22Rv1 (cell line): Measurements from ENCODE around the gene RAP1GAP2.

Source experiments
- CTCF ChIP-seq: fragments of 450-650 bp; IDR thresholded peaks from 2 replicates; pipeline ENCODE4 v1.5.1; 2017; ENCODE audit warnings: mild to moderate bottlenecking
- ZFX ChIP-seq: fragments of 450-650 bp; IDR thresholded peaks from 2 replicates; pipeline ENCODE4 v1.6.1; 2017; ENCODE audit warnings: antibody characterized with exemption, borderline replicate concordance

- no peak for TF ChIP-seq CTCF
- no peak for TF ChIP-seq ZFX
Measured at GRCh38 chr17:2801841-2802240, 5.6 kb downstream of the RAP1GAP2 start.
